ENCODE measurements around the gene IFT43. TPM values are rescaled to one million over a fixed set of nuclear protein-coding genes. Genes with fewer than 3 reads are reported as not detected.

Gene IFT43
- total and polyA plus RNA-seq, 9 of the 15 experiments (the other 6 are each of a cell fraction or from before 2014, with no cell fraction given), result 4.9 to 12.8 (median 8.0) TPM

- no peak for TF ChIP-seq KDM5B (IDR thresholded peaks at IDR 0.05; ENCODE audit: insufficient replicate concordance, low read depth, low read length)
- no peak for TF ChIP-seq THRA (IDR thresholded peaks at IDR 0.05)
- peak; percentile 54; the same call in 1 of the 2 replicates for TF ChIP-seq ZNF12 (CRISPR knock-in tag; IDR thresholded peaks at IDR 0.05)
- TF ChIP-seq STAG1 (CRISPR knock-in tag; IDR thresholded peaks at IDR 0.05; ENCODE audit: borderline replicate concordance), result peak; percentile 29; the same call in 1 of the 2 replicates
- no peak for TF ChIP-seq ZNF324 (CRISPR knock-in tag; IDR thresholded peaks at IDR 0.05)
- peak; percentile 67 for TF ChIP-seq PKNOX1 (IDR thresholded peaks at IDR 0.05)
- peak in 2 of 3 experiments; percentile 75 to 76 for TF ChIP-seq YY1 (IDR thresholded peaks at IDR 0.05; ENCODE audit: borderline replicate concordance in 1 of 3, control insufficient read depth in 1 of 3, extremely low read depth in 1 of 3, insufficient read depth in 3 of 3, insufficient read length in 1 of 3, insufficient replicate concordance in 2 of 3, low read depth in 1 of 3, low read length in 2 of 3)
- no peak for TF ChIP-seq RFX5 (IDR thresholded peaks at IDR 0.05; ENCODE audit: low read depth, low read length)
- no peak for TF ChIP-seq ZFP1 (CRISPR knock-in tag; IDR thresholded peaks at IDR 0.05)
- no peak for TF ChIP-seq ZNF696 (CRISPR knock-in tag; conservative IDR thresholded peaks at IDR 0.05)
- peak; percentile 64; the same call in 1 of the 2 replicates for TF ChIP-seq REST (IDR thresholded peaks at IDR 0.05; ENCODE audit: borderline replicate concordance)
- TF ChIP-seq REST (CRISPR knock-in tag; IDR thresholded peaks at IDR 0.05; ENCODE audit: low read depth), result no peak
- no peak for TF ChIP-seq ZBTB9 (CRISPR knock-in tag; IDR thresholded peaks at IDR 0.05)
- TF ChIP-seq ZNF76 (CRISPR knock-in tag; IDR thresholded peaks at IDR 0.05; ENCODE audit: borderline replicate concordance), result no peak
These were observed 3.1 kb upstream of the IFT43 start (continued) for GRCh38 chr14:75982266-75983018.

Measured in K562 (cell line).